Duodenal mucosa (tissue), 2 donors: Measurements from ENCODE around the gene DLG2.

Experiments used
- H3K27ac ChIP-seq: one replicate; pipeline ENCODE4 v1.7.0; 2013; ENCODE audit warnings: low read depth, low read length
- H3K27me3 ChIP-seq, 2 donors: one replicate each; pipeline ENCODE4 v1.7.0; 2013; ENCODE audit warnings: low read length in 2 of 2, control low read depth in 1 of 2; ENCODE audit not compliant: insufficient read depth in 2 of 2, control insufficient read depth in 1 of 2
- H3K36me3 ChIP-seq, 2 donors: one replicate each; pipeline ENCODE4 v1.7.0; 2013; ENCODE audit warnings: low read length in 2 of 2, control low read depth in 1 of 2; ENCODE audit not compliant: insufficient read depth in 2 of 2, control insufficient read depth in 1 of 2
- H3K4me1 ChIP-seq, 2 donors: one replicate each; pipeline ENCODE4 v1.7.0; 2013; ENCODE audit warnings: low read length in 2 of 2, control low read depth in 1 of 2; ENCODE audit not compliant: insufficient read depth in 2 of 2, control insufficient read depth in 1 of 2
- H3K4me3 ChIP-seq, 2 donors: one replicate each; pipeline ENCODE4 v1.7.0; 2013; ENCODE audit warnings: low read length in 2 of 2, low read depth in 1 of 2
- H3K9ac ChIP-seq, 2 donors: one replicate each; pipeline ENCODE4 v1.7.0; 2013; ENCODE audit warnings: low read length in 2 of 2, low read depth in 1 of 2
- H3K9me3 ChIP-seq, 2 donors: one replicate each; pipeline ENCODE4 v1.7.0; 2013; ENCODE audit warnings: low read length in 2 of 2, control low read depth in 1 of 2; ENCODE audit not compliant: control insufficient read depth in 1 of 2

Gene DLG2

DNA sequence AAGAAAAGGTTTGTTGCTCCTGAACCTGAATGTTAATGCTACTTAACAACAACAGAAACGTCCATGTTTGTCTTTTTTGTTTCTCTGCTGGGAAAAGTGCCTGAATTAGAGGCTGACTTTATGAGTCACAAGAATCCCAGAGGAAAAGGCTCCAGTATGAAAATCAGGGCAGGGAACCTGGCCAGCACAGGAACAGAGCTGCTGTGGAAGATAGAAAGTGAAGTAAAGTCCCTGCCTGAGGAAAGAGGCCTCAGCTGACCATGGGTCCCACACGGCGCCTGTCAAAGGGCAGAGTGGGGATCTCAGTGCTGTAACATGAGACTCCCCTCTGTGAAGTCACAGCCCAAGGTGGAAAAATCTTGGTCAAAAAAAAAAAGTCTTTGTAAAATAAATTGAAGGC lies 1708.7 kb downstream of the DLG2 start:
- no peaks in the 10 kb centered on the region for H3K9me3 ChIP-seq
- no peak overlapping the region for H3K27ac ChIP-seq
- no peaks in the 10 kb centered on the region for H3K27me3 ChIP-seq
- no peak overlapping the region for H3K4me3 ChIP-seq
- no peaks in the 10 kb centered on the region for H3K36me3 ChIP-seq
- no peak overlapping the region for H3K9ac ChIP-seq
- H3K4me1 ChIP-seq, result no peaks in the 10 kb centered on the region

DNA sequence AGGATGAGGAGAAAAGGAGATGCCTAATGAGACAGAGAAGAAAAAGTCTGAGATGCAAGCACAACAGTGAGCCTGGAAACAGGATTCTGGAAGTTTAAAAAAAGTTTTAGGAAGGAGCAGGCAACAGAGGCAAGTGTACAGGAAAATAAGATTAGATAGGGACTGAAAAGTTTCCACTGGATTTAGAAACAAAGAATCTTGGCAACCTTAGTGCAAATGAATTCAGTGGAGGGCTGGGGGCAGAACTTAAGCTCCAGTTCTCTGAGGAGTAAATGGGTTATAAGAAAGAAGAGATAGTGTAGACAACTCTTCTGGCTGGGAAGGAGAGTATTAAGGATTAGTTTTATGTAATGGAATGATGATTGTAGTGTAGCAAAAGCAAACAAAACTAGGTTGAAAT lies 1712.1 kb downstream of the DLG2 start:
- Histone ChIP-seq H3K9ac (no peak overlapping the region), H3K27me3 (no peaks in the 10 kb centered on the region), H3K36me3 (no peaks in the 10 kb centered on the region), H3K9me3 (no peaks in the 10 kb centered on the region), H3K4me3 (no peak overlapping the region), H3K27ac (no peak overlapping the region), H3K4me1 (no peaks in the 10 kb centered on the region)

DNA sequence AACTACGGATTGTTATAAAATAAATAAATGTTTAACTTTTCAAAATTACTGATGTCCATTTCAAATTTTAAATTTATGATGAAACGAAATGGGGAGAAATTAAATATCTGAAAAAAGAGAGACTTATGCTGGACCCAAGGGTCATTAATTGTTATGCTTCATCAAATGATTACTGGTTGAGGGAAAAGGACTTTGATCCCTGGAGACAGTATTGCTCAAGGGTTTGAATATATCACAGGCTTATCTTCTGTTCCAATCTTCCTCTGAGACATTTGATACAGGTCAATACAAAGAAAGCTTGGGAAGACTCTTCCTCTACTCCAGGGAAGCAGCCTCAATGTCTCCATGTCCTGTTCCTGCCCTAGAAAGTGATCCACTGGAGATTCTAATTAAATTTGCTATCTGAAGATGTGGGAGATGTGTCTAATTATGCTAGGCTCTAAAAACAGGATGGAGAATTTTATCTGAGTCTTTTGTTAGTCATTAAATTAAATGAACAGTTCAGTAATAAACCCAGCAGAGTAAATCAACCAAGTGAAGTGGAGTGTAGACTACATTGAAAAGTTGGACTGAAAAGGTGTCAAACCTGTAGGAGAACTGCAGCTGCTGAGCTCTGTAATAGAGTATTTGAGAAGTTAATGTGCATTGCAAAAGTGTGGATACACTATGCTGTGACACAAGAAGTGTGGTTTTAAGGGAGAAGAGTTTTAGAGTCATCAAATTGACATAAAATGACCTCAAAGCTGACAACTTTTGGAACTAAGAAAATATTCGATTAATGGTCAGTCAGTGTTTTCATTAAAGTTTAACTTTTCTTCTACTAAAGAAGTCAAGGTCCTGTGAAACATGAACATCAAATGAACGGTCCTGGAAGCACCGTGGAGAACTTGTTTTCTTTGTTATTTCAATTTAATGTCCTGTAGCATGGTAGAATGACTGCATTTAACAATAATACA lies 1717.3 kb downstream of the DLG2 start:
- Histone ChIP-seq H3K27me3 (no peaks in the 10 kb centered on the region), H3K4me3 (no peak overlapping the region), H3K9ac (no peak overlapping the region), H3K9me3 (no peaks in the 10 kb centered on the region), H3K36me3 (no peaks in the 10 kb centered on the region), H3K27ac (no peak overlapping the region), H3K4me1 (no peaks in the 10 kb centered on the region)

GRCh38 chr11:83908298-83908856 lies 1718.8 kb downstream of the DLG2 start:
- no peaks in the 10 kb centered on the region for H3K36me3 ChIP-seq
- H3K4me3 ChIP-seq, result no peak overlapping the region
- no peak overlapping the region for H3K9ac ChIP-seq
- H3K27me3 ChIP-seq, result no peaks in the 10 kb centered on the region
- no peaks in the 10 kb centered on the region for H3K4me1 ChIP-seq
- H3K9me3 ChIP-seq, result no peaks in the 10 kb centered on the region
- H3K27ac ChIP-seq, result no peak overlapping the region

DNA sequence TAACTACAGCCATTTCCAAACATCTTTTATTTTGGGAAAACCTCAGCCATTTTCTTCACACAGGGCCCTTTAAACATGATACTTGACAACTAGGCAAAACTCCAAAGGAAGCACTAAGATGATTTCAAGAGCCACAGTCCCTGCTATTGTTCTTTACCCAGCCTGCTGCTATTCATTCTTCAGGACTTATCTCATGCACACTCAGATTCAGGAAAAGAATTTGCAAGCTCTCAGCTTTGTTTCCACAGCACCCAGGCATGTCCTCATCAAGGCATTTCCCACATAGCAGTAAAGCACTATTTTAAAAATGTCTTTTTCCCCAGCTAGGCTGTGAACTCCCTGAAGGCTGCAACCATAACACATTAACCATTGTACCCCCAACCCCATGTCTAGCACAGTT lies 1731.6 kb downstream of the DLG2 start:
- Histone ChIP-seq H3K4me3 (no peak overlapping the region), H3K9ac (no peak overlapping the region), H3K27me3 (no peaks in the 10 kb centered on the region), H3K27ac (no peak overlapping the region), H3K9me3 (no peaks in the 10 kb centered on the region), H3K36me3 (no peaks in the 10 kb centered on the region), H3K4me1 (no peaks in the 10 kb centered on the region)

DNA sequence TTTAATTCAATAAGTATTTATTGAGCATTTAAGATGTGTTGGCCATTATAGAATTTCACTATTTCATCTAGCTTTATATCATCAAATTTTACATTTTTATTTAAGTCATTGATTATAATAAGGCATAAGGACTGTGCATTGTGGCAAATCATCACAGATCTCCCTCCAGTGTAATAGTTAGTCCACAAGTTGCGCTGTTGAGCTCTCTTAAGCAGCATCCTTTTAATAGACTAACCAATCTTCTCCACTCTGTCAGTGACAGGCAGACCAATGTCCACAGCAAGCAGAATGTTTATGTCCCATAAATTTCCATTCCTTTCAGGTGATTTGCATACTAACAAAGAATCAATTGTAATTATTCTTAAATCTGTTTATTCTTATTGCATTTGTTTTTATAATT lies 1745.7 kb downstream of the DLG2 start:
- H3K4me1 ChIP-seq, result no peaks in the 10 kb centered on the region

GRCh38 chr11:83871054-83871453 lies 1756.1 kb downstream of the DLG2 start:
- Histone ChIP-seq H3K4me1 (no peaks in the 10 kb centered on the region), H3K27ac (no peak overlapping the region), H3K27me3 (no peaks in the 10 kb centered on the region), H3K9me3 (no peaks in the 10 kb centered on the region), H3K4me3 (no peak overlapping the region), H3K36me3 (no peaks in the 10 kb centered on the region), H3K9ac (no peak overlapping the region)

More for the DNA sequence above, 1745.7 kb downstream of the DLG2 start:
- Histone ChIP-seq H3K4me3 (no peak overlapping the region), H3K9ac (no peak overlapping the region), H3K27ac (no peak overlapping the region), H3K27me3 (no peaks in the 10 kb centered on the region), H3K36me3 (no peaks in the 10 kb centered on the region), H3K9me3 (no peaks in the 10 kb centered on the region)

DNA sequence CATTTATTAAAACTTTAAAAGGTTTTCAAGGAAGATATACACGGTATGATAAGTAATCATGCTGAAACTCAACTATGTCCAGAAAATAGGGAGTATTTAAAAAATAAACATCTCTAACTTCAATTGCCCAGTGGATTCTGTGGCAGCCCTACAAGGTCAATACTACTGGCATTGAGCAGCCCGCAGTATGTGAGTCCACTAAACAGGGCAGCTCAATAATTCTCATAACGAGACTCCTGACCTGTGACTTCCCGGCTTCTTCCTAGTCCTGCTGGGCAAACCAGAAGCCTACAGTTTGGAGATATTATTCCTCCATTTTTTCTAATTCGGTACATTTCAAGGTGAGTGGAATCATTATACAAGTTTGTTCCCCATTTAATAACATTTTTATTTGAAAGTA lies 1760.5 kb downstream of the DLG2 start:
- Histone ChIP-seq H3K4me3 (no peak overlapping the region), H3K27me3 (no peaks in the 10 kb centered on the region), H3K4me1 (no peaks in the 10 kb centered on the region), H3K9ac (no peak overlapping the region), H3K9me3 (no peaks in the 10 kb centered on the region), H3K36me3 (no peaks in the 10 kb centered on the region), H3K27ac (no peak overlapping the region)

DNA sequence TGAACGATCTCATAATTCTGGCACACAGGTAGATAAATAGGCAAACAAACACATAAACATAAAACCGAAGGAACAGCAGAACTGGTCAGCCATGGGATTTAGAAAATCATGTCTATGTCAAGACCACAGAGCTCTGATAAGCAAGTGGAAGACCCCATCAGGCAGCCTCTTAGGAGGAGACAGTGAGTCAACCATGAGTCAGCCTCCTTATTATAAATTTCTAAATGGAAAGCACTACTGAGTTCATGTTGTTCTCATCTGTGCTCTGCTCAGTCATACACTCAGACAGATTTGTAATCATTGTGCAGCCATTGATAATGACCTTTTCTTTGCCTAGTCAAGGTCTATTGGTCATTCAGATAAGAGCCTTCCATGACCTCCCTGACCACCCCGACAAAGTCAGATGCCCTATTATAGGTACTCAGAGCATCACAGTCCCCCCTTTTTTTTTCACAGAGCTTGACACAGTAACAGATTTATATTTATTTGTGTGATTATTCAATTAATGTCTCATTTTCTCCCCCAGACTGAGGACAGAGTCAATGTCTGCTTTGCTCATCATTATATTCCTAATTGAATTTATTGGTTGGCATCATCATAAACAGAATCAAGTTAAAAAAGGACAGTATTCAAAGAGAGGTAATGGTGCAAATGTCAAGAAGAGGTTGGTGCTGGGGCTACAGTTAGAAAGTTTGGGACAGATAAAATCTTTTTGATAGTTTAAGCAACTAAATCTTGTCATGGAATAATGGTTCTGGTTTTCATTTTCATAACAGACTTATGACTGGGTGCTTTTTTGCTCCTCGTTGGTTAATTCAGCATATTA lies 1761.3 kb downstream of the DLG2 start:
- H3K4me1 ChIP-seq, result no peaks in the 10 kb centered on the region
- no peaks in the 10 kb centered on the region for H3K9me3 ChIP-seq
- no peaks in the 10 kb centered on the region for H3K27me3 ChIP-seq
- H3K36me3 ChIP-seq, result no peaks in the 10 kb centered on the region
- no peak overlapping the region for H3K9ac ChIP-seq
- H3K4me3 ChIP-seq, result no peak overlapping the region
- H3K27ac ChIP-seq, result no peak overlapping the region
